ENCODE results near the gene ASPSCR1. TPM values are rescaled to one million over a fixed set of nuclear protein-coding genes. Genes with fewer than 3 reads are reported as not detected.

The ASPSCR1 gene
- total and polyA plus RNA-seq, 2 of the 13 experiments (the other 11 are each of a cell fraction or from before 2014, with no cell fraction given) = 274 to 314 TPM

- TF ChIP-seq ZNF281 (CRISPR knock-in tag; IDR thresholded peaks at IDR 0.05; ENCODE audit: borderline replicate concordance) (no peak), ZNF354B (CRISPR knock-in tag; IDR thresholded peaks at IDR 0.05) (no peak), ZKSCAN5 (CRISPR knock-in tag; IDR thresholded peaks at IDR 0.05) (no peak), ZNF468 (CRISPR knock-in tag; IDR thresholded peaks at IDR 0.05) (no peak), ZNF10 (CRISPR knock-in tag; IDR thresholded peaks at IDR 0.05; ENCODE audit: borderline replicate concordance, low read depth) (0 out of 2 replicates have a peak, but pooled peaks have one; percentile 37), PITX1 (CRISPR knock-in tag; IDR thresholded peaks at IDR 0.05) (peak; percentile 73), PLSCR1 (CRISPR knock-in tag; IDR thresholded peaks at IDR 0.05; ENCODE audit: borderline replicate concordance) (no peak), PRDM10 (CRISPR knock-in tag; IDR thresholded peaks at IDR 0.05; ENCODE audit: low read depth) (0 out of 2 replicates have a peak, but pooled peaks have one; percentile 26), DR1 (CRISPR knock-in tag; IDR thresholded peaks at IDR 0.05) (peak; percentile 36; the same call in 1 of the 2 replicates), ZNF512 (CRISPR knock-in tag; IDR thresholded peaks at IDR 0.05) (no peak), ZNF713 (CRISPR knock-in tag; IDR thresholded peaks at IDR 0.05) (0 out of 2 replicates have a peak, but pooled peaks have one; percentile 30), ZNF776 (CRISPR knock-in tag; IDR thresholded peaks at IDR 0.05) (peak; percentile 70; the same call in 1 of the 2 replicates), HNRNPLL (IDR thresholded peaks at IDR 0.05; ENCODE audit: low read depth, low read length, poor library complexity, severe bottlenecking) (peak; percentile 10), ZNF24 (IDR thresholded peaks at IDR 0.05) (no peak), XBP1 (CRISPR knock-in tag; IDR thresholded peaks at IDR 0.05) (no peak), DPF2 (CRISPR knock-in tag; IDR thresholded peaks at IDR 0.05; ENCODE audit: borderline replicate concordance, low read depth) (no peak), FOXA1 (IDR thresholded peaks at IDR 0.05) (no peak), FOXA1 (CRISPR knock-in tag; IDR thresholded peaks at IDR 0.05) (no peak), ZNF792 (CRISPR knock-in tag; IDR thresholded peaks at IDR 0.05) (no peak)
Observed at GRCh38 chr17:82022310-82022980, 45.0 kb downstream of the ASPSCR1 start, which contains the start of gene CENPX (continued).
